Activated CD8-positive, alpha-beta memory T cell treated with anti-CD3 and anti-CD28 coated beads, Interleukin-2, amount 50 U/mL, for 24 hours (primary cell): Measurements from ENCODE around the gene FFAR1.

ENCODE experiments used
- DNase-seq: peaks from one replicate; pipeline ENCODE4 v3.0.0-alpha.2; 2020; ENCODE audit errors: extremely low read depth

FFAR1 gene, protein sequence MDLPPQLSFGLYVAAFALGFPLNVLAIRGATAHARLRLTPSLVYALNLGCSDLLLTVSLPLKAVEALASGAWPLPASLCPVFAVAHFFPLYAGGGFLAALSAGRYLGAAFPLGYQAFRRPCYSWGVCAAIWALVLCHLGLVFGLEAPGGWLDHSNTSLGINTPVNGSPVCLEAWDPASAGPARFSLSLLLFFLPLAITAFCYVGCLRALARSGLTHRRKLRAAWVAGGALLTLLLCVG (N-terminal part only)

DNA sequence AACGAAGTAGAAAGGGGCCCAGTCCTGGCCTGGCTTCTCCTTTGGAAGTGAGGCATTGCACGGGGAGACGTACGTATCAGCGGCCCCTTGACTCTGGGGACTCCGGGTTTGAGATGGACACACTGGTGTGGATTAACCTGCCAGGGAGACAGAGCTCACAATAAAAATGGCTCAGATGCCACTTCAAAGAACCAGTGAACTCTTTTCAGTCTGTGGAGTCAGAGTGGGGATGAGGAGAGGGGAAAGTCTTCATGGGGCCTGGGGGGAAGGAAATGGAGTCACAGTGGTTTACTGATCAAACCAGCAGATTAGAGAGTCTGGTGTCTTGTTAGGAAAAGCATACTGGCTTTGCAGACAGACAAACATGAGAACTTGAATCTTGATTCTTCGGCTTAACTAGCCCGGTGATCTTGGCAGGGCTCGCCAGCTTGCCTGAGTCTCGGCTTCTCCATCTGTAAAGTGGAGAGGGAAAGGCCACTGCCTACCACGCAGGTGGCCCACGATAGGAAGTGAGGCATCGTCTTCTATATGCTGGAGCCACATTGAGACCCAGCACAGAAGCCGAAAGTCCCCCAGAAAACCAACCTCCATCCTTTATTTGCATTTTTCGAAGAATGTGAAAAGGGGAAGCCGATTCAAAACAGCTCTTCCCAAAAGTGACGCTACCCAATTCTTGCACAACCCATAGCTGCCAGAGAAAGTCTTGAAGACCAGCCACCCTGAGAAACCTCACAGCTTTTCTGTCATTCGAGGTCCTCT, at the start of gene FFAR1:
Gene FFAR1, plus strand, starts transcription at position 732 of the 759 bp plus-strand sequence. CDS start 3,650 bp downstream, outside the sequence.
- DNase-seq: peak; percentile 31

DNA sequence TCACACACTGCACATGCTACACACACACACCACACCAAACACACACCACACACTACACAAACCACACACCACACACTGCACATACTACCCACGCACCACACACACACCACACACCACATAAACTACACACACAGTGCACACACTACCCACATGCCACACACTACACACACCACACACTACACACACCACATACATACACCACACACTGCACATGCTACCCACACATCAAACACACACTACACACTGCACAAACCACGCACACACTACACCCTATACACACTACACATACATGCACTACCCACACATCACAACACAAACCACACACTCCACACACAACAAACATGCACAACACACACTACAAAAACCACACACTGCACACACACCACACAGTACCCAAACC, 49.8 kb upstream of the FFAR1 start:
- DNase-seq: no peak

DNA sequence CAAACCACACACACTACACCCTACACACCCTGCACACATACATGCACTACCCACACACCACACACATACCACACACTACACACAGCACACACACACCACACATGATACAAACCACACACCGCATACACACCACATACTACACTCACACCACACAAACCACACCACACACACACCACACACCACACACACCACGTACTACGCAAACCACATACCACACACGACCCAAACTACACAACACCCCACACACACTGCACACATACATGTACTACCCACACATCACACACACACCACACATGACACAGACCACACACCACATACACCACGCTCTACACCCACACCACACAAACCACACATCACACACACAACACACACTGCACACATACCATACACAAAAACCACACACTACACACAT, 49.1 kb upstream of the FFAR1 start:
- no peak for DNase-seq

DNA sequence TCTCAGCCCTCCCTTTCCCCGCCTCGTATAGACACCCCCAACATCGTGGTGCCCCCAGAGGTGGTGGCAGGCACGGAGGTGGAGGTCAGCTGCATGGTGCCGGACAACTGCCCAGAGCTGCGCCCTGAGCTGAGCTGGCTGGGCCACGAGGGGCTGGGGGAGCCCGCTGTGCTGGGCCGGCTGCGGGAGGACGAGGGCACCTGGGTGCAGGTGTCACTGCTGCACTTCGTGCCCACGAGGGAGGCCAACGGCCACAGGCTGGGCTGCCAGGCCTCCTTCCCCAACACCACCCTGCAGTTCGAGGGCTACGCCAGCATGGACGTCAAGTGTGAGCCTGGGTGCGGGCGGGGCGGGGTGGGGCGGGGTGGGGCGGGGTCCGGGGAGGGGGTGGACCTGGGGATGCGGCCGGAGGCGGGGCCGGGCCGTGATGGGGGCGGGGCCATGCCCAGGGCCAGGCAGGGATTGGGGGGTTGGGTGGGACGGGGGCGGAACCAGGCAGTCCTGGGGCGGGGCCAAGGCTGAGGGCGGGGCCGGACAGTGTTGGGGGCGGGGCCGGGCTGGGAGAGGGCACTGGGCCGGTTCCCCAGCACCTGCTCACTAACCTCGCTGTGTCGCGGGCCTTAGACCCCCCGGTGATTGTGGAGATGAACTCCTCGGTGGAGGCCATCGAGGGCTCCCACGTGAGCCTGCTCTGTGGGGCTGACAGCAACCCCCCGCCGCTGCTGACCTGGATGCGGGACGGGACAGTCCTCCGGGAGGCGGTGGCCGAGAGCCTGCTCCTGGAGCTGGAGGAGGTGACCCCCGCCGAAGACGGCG, 48.0 kb upstream of the FFAR1 start:
- no peak for DNase-seq

DNA sequence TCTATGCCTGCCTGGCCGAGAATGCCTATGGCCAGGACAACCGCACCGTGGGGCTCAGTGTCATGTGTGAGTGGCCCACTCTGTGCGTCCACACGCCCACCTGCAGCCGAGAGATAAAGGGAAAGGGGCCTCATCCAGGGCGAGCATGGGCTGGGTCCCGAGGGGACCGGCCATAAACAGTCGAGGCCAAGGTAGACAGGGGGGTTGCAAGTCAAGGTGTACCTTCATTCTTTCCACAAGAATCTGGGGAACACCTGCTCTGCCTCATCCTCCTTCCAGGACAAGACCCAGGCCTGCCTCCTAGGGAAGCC, 47.4 kb upstream of the FFAR1 start:
- no peak for DNase-seq

DNA sequence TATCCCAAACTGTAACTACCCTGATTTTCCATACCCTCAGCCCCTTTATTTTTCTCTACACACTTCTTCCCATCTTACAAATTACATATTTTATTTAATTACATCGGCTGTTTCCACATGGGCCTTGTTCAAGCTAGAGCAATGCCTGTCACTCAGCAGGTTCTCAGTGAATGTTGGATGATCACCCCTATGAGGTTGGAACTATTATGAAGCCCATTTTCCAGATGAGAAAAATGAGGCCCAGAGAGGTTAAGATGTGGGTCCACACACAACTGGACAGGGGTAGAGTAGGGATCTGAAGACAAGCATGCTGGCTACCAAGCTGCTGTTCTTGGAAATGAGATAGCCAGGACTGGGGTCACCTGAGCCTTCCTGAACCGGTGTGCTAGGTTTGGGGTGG, 45.7 kb upstream of the FFAR1 start:
- no peak for DNase-seq

DNA sequence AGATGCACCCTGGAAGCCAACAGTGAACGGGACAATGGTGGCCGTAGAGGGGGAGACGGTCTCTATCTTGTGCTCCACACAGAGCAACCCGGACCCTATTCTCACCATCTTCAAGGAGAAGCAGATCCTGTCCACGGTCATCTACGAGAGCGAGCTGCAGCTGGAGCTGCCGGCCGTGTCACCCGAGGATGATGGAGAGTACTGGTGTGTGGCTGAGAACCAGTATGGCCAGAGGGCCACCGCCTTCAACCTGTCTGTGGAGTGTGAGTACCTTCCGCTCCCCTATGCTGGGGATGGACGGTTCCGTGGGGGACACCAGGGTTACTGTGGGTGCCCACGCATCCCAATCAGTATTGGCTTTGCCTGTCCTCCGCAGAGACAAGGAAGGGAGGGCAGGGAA, 45.3 kb upstream of the FFAR1 start:
- DNase-seq: no peak

DNA sequence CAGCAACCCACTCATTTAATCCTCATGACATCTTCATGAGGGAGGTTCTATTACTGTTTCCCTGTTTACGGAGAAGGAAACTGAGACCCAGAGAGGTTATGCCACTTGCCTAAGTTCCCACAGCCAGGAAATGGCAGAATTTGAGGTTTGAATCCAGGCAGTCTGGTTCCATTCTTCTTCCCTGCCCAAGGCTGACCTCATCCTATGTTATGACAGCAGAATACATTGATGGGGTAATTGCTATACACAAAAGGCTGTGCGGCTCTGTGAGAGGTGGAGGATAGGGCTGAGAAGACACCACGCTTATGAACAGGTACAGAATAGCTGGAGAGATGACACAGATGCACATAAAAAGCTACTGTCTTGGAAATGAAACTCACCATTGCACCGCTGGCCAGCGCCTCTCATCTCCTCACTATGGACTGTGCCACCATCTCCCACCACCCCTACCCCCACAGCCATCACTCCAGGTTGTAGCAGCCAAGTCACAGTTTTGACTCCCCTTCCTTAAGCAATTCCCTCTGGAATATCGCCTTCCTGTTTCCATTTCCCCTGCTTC, 44.3 kb upstream of the FFAR1 start:
- DNase-seq: no peak

DNA sequence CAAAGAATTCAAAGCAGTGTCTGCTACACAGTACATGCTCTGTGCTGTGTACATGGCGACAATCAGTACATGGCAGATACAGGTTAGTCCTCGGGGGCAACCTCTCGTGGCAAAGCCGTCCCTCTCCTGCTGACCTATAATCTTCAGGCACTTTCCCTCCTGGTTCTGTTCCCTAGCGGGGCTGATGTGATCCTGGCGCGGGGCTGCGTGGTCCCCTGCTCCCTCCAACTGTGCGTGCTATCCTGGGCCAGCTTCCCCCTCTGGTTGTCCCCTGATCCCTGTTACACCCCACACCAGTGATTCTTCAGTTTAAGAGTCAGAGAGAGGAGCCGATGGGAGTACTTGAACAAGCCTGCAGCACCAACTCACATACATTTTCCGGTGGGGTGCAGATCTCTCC, 43.7 kb upstream of the FFAR1 start:
- DNase-seq: no peak

DNA sequence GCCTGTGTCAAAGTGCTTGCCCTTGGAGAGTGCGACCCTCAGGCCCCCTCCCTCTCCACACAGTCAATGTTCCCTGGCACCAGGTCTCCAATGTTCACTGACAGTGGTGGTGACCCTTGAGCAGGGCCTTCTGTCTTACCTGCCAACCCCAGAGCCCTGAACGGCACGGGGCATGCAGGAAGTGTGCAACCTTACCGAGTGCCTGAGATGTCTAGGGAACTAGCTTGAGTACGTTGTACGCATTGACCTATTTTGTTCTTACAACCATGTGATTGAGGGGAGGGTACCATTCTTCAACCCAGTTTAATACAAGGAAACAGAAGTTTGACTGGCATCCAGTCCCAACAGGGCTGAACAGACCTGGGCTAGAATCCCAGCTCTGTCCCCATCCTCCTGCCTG, 42.5 kb upstream of the FFAR1 start:
- no peak for DNase-seq

DNA sequence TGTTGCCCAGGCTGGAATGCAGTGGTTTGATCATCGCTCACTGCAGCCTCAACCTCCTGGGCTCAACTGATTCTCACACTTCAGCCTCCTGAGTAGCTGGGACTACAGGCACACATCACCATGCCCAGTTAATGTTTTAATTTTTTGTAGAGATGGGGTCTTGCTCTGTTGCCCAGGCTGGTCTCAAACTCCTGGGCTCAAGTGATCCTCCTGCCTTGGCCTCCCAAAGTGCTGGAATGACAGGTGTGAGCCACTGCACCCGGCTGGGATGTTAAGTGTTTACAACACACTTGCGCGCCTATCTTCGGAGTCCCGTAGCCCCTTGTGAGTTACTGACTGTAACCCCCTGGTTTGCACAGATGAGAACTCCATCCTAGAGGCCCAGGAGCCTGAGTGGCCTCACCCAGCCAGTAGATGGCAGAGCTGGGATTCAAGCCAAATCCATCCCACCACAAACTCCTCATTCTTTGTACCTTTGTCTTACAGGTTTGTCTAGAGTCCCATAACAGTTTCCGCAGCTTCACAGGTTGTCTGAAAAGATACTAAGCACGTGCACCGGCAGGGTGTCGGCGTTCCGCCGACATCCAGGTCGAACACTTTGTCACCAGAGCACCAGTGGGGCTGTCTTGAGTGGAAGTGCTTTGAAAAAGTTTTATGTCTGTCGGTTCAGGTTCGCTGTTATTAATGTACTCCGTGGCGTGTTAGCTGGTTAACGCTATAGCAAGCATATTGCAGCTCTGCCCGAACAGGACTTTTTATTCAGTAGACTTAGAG, 41.0 kb upstream of the FFAR1 start:
- DNase-seq: no peak

DNA sequence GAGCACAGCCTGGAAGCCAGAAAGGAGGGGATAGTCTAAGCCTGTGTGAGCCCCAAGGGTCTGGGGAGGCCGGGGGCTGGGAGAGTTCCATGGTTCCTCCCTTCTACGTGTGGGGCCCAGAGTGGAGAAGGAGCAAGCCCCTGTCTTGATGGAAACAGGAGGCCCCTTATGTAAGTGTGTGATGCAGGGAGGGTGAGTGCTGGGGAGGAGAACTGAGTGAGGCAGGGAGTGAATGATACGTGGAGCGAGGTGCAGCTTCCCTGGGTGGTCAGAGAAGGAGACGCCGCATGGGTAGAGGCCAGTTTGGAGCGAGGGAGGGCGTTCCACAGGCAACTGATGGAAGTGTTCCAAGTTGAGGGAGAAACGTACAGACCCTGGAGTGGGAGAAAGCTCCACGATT, 39.8 kb upstream of the FFAR1 start:
- DNase-seq: no peak

DNA sequence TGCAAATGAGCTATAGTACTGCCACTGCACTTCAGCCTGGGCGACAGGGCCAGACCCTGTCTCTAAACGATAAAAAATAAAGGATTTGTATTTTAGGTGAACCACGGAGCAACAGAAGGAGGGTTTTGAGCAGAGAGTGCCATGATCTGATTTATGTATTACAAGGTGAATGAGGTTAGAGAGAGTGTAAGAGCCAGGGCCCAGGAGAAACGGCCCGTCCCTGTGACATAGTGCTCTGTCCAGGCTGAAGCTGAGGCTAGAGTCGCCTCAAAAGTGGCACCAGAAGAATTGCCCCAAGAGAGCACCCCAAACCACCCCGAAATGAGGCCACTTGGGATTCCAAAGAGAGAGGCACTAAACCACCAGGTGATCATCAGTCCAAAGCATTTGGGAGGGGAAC, 38.8 kb upstream of the FFAR1 start:
- DNase-seq: no peak

DNA sequence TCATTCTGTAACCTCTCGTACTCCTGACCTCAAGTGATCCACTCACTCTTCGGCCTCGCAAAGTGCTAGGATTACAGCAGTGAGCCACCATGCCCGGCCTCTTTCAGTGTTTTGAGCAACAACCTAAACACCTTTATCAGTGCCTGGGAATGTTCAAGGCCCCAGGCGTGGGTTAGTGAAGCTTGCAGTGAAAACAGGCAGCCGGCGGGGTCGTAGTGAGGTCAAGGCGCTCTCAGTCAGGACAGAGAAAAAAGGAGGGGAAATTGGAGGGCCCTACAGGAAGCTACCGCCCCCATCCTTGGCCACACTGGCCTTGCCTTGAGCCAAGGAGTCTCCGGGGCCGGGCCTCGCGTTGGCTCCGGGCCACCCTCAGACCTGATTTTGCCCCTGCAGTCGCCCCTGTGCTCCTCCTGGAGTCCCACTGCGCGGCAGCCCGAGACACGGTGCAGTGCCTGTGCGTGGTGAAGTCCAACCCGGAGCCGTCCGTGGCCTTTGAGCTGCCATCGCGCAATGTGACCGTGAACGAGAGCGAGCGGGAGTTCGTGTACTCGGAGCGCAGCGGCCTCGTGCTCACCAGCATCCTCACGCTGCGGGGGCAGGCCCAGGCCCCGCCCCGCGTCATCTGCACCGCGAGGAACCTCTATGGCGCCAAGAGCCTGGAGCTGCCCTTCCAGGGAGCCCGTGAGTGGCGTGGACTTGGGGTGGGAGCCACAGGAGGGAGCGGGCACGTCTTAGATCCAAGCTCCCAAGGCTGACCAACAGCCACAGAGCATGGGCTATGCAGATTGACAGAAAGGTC, 38.0 kb upstream of the FFAR1 start:
- DNase-seq: no peak

DNA sequence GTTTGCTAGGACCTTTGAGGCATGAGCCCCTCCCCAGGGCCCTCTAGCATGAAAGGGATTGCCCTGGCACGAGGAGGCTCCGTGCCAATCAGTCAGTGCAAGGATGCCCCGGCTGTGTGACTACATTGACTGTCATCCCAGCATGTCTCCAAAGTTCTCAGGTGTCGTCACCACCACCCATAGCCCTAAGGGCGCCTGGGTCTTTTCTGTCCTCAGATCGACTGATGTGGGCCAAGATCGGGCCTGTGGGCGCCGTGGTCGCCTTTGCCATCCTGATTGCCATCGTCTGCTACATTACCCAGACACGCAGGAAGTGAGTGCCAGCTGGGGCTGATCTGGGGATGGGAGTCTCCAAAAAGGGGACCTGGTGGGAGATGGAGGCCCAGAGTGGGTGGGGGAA, 37.4 kb upstream of the FFAR1 start:
- no peak for DNase-seq

DNA sequence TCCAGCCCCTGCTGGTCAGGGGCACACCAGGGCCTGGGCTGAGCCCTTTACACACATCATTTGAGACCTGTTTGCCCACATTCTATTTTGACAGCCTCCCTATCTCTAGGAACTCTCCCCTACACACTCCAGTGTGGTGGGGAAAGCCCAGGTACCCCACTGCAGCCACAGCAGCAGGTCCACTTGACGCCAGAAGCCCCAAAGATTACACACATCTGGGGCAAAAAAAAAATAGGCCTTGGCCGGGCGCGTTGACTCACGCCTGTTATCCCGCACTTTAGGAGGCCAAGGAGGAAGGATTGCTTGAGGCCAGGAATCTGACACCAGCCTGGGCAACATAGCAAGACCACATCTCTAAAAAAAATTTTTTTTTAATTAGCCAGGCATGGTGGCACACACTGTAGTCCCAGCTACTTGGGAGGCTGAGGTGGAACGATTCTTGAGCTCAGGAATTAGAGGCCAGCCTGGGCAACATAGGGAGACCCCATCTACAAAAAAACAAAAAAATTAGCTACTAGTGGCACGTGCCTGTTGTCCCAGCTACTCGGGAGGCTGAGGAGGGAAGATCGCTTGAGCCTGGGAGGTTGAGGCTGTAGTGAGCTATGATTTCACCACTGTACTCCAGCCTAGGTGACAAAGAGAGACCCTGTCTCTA, 36.8 kb upstream of the FFAR1 start:
- no peak for DNase-seq

DNA sequence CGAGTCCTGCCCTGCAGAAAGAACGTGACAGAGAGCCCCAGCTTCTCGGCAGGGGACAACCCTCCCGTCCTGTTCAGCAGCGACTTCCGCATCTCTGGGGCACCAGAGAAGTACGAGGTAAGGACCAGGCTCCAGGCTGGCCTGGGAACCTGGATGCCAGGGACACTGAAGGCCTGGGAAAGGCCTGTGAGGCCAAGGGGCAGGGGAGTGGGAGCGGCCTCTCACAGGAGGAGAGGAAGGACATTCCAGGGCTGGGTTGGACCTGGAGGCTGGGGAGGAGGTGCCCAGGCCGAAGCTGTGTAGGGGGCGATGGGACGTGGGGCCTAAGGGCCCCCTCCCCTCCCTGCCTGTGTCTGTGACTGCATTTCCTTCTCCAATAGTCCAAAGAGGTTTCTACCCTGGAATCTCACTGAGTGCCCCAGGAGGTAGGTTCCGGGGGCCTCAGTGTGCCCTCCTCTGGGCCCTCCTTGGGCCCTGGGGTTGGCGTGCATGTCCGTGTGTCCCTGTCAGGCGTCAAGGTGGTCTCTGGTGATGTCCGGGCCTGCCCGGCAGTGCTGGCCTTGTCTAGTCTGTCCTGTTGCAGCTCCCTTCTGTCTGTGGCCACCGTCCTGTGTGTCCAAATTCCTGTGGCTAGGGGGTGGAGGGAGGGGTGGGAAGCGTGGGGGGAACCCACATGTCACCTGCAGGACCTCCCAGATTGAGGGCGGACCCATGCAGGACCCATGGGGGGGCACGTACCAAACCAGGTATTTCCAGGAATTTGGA, 35.6 kb upstream of the FFAR1 start:
- no peak for DNase-seq

DNA sequence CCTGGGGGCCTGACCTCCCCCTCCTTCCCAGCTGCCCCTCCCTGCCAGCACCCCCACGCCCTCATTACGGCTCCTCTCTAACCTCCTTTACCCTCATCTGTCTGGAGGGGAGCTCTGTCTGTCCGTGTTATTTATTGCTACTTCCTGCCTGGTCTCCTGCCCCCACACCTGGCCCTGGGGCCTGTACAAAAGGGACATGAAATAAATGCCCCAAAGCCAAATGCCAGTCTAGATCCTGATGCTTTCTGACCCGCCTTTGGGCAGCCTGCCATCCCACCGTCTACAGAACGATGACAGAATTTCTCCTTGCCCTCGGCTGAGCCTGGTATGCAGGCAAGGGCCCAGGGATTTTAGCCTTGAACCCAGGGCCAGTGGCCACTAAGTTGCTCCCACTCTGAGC, 34.1 kb upstream of the FFAR1 start:
- no peak for DNase-seq

DNA sequence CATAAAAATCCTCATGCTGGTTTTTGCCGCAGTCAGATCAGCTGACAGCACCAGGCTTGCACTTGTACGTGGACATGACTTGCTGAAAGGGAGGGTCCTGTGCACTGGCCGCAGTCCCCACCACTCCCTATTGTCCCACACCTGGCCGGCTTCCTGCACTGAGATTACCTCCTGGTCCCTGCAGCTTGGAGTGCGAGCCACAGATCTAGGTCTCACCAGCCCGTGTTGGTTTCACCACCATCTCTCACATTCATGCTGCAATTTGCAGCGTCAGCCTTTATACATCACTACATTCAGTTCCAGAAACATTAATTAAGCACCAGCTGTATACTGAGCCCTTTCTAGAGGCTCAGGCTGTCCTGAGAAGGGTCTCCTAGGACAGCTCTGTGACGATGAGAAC, 33.7 kb upstream of the FFAR1 start:
- no peak for DNase-seq
